Hepatocyte (in vitro differentiated cells): ENCODE results near the gene TNS4.

Experiments
- CTCF ChIP-seq: fragments of 200-600 bp; sonication (generic); IDR thresholded peaks from 2 replicates; pipeline ENCODE4 v1.5.1; 2016; ENCODE audit warnings: antibody characterized with exemption, mild to moderate bottlenecking; ENCODE audit not compliant: poor library complexity
- EZH2 ChIP-seq: fragments of 200-600 bp; sonication (generic); IDR thresholded peaks from 2 replicates; pipeline ENCODE4 v1.6.1; 2016; ENCODE audit warnings: antibody characterized with exemption, mild to moderate bottlenecking, borderline replicate concordance
- EZH2phosphoT487 ChIP-seq: fragments of 200-600 bp; sonication (generic); IDR thresholded peaks from one replicate; pipeline ENCODE4 v1.6.1; 2018; ENCODE audit warnings: antibody characterized with exemption, mild to moderate bottlenecking, low read depth, moderate library complexity; ENCODE audit not compliant: unreplicated experiment, severe bottlenecking

GRCh38 chr17:40443988-40444899 lies 57.2 kb downstream of the TNS4 start:
- TF ChIP-seq CTCF (no peak), EZH2 (no peak), EZH2phosphoT487 (no peak)
